SK-N-SH (cell line): ENCODE measurements around the gene ITGBL1. TPM values are rescaled to one million over a fixed set of nuclear protein-coding genes. Genes with fewer than 3 reads are reported as not detected.

Experiments
- CTCF ChIA-PET: fragments of 300-600, 350-600 bp; formaldehyde crosslinking; extraction: SDS; loops from one replicate; lab custom pipeline; 2021; lab: Yijun Ruan, JAX
- POLR2A ChIA-PET: fragments of 350-600 bp; sonication (Branson Sonifier 250); formaldehyde crosslinking; extraction: SDS; loops from one replicate; lab custom pipeline; 2020; ENCODE audit warnings: antibody characterized with exemption, inconsistent platforms; lab: Yijun Ruan, JAX
- DNase-seq: peaks from one replicate; pipeline ENCODE4 v3.0.0; 2012
- H2AFZ ChIP-seq: fragments of 200-600 bp; sonication (generic); 2 replicates; pipeline ENCODE4 v1.8.1; 2016; ENCODE audit warnings: antibody characterized with exemption, mild to moderate bottlenecking, low read depth
- H3F3A ChIP-seq: fragments of 200-600 bp; sonication (generic); replicated peaks from 2 replicates; pipeline ENCODE3; 2016; ENCODE audit warnings: antibody characterized with exemption, mild to moderate bottlenecking; ENCODE audit not compliant: insufficient read depth
- H3K27ac ChIP-seq, 2 experiments: fragments of 200-500 bp in 1 of 2; fragments of 200-600 bp in 1 of 2; sonication (Bioruptor generic) in 1 of 2; sonication (generic), shearing (Covaris generic) in 1 of 2; 2 replicates each; pipeline versions ENCODE4 v1.5.1 to v1.6.1; 2014 to 2016; ENCODE audit warnings: low read depth in 2 of 2, inconsistent platforms in 1 of 2, low read length in 1 of 2, mild to moderate bottlenecking in 1 of 2, mixed read lengths in 1 of 2
- H3K27me3 ChIP-seq: fragments of 200-600 bp; sonication (generic), shearing (Covaris generic); 2 replicates; pipeline ENCODE4 v1.6.1; 2016; ENCODE audit warnings: mixed run types; ENCODE audit not compliant: insufficient read depth
- H3K36me3 ChIP-seq, 2 experiments: fragments of 200-500 bp in 1 of 2; fragments of 200-600 bp in 1 of 2; sonication (Bioruptor generic) in 1 of 2; sonication (generic) in 1 of 2; replicated peaks in 1 of 2; 2 replicates each; pipeline versions ENCODE3 to v1.5.1; 2014 to 2016; ENCODE audit warnings: low read length in 1 of 2, mild to moderate bottlenecking in 1 of 2; ENCODE audit not compliant: insufficient read depth in 2 of 2, control insufficient read depth in 1 of 2
- H3K4me1 ChIP-seq, 2 experiments: fragments of 200-500 bp in 1 of 2; fragments of 200-600 bp in 1 of 2; sonication (Bioruptor generic) in 1 of 2; sonication (generic), shearing (Covaris generic) in 1 of 2; 2 replicates each; pipeline versions ENCODE4 v1.5.1 to v1.6.1; 2014 to 2016; ENCODE audit warnings: low read depth in 1 of 2, low read length in 1 of 2, mixed run types in 1 of 2; ENCODE audit not compliant: insufficient read depth in 2 of 2, control insufficient read depth in 1 of 2
- H3K4me2 ChIP-seq: fragments of 200-600 bp; sonication (generic), shearing (Covaris generic); 2 replicates; pipeline ENCODE4 v1.6.1; 2017; ENCODE audit warnings: mixed run types
- H3K4me3 ChIP-seq, 2 experiments: fragments of 200-500 bp in 1 of 2; fragments of 200-600 bp in 1 of 2; sonication (Bioruptor generic) in 1 of 2; sonication (generic), shearing (Covaris generic) in 1 of 2; 2 replicates each; pipeline versions ENCODE4 v1.5.1 to v1.8.1; 2014 to 2016; ENCODE audit warnings: low read depth in 2 of 2, inconsistent platforms in 1 of 2, low read length in 1 of 2, mild to moderate bottlenecking in 1 of 2, mixed read lengths in 1 of 2, moderate library complexity in 1 of 2
- H3K79me2 ChIP-seq: fragments of 200-600 bp; sonication (generic); 2 replicates; pipeline ENCODE4 v1.8.1; 2017; ENCODE audit warnings: mild to moderate bottlenecking; ENCODE audit not compliant: insufficient read depth
- H3K9ac ChIP-seq: fragments of 200-600 bp; sonication (generic); 2 replicates; pipeline ENCODE4 v1.6.1; 2017; ENCODE audit warnings: mixed run types
- H3K9me2 ChIP-seq: fragments of 200-600 bp; sonication (generic); 2 replicates; pipeline ENCODE4 v1.6.1; 2017; ENCODE audit warnings: mixed run types
- H3K9me3 ChIP-seq: fragments of 200-600 bp; sonication (generic); 2 replicates; pipeline ENCODE4 v1.6.1; 2017; ENCODE audit warnings: mixed run types, mild to moderate bottlenecking, moderate library complexity
- H4K20me1 ChIP-seq: fragments of 200-600 bp; sonication (generic); 2 replicates; pipeline ENCODE4 v1.6.1; 2017; ENCODE audit warnings: mild to moderate bottlenecking, mixed run types; ENCODE audit not compliant: insufficient read depth
- EP300 ChIP-seq, 2 experiments: IDR thresholded peaks; 2 replicates each; pipeline versions ENCODE4 v1.4.0 to v1.6.1; 2012; ENCODE audit warnings: borderline replicate concordance in 1 of 2, low read depth in 1 of 2, low read length in 1 of 2
- EZH2phosphoT487 ChIP-seq: fragments of 200-600 bp; sonication (generic); IDR thresholded peaks from 2 replicates; pipeline ENCODE4 v1.6.1; 2017; ENCODE audit warnings: low read depth, mixed run types, mild to moderate bottlenecking, antibody characterized with exemption, moderate library complexity, borderline replicate concordance
- GATA2 ChIP-seq: sonication (generic); formaldehyde crosslinking; IDR thresholded peaks from 2 replicates; pipeline ENCODE4 v1.5.0; 2020; ENCODE audit warnings: mild to moderate bottlenecking, missing genetic modification reagents
- JUND ChIP-seq: IDR thresholded peaks from 2 replicates; pipeline ENCODE4 v1.4.0; 2012
- MEF2A ChIP-seq: IDR thresholded peaks from 2 replicates; pipeline ENCODE4 v1.4.0; 2012; ENCODE audit warnings: low read depth, borderline replicate concordance
- NFIC ChIP-seq: IDR thresholded peaks from 2 replicates; pipeline ENCODE4 v1.4.0; 2012; ENCODE audit warnings: borderline replicate concordance
- POLR2AphosphoS5 ChIP-seq: IDR thresholded peaks from 2 replicates; pipeline ENCODE4 v1.6.1; 2012; ENCODE audit warnings: low read depth, low read length
- RAD21 ChIP-seq: IDR thresholded peaks from 2 replicates; pipeline ENCODE4 v1.6.1; 2012; ENCODE audit warnings: mild to moderate bottlenecking, low read length
- RCOR1 ChIP-seq: fragments of 150-350 bp; IDR thresholded peaks from 2 replicates; pipeline ENCODE4 v1.6.1; 2017; ENCODE audit warnings: antibody characterized with exemption, low read length
- RFX5 ChIP-seq: IDR thresholded peaks from 2 replicates; pipeline ENCODE4 v1.6.1; 2012; ENCODE audit warnings: mild to moderate bottlenecking, improper control_type of control experiment, low read length
- RXRA ChIP-seq: IDR thresholded peaks from 2 replicates; pipeline ENCODE4 v1.4.0; 2012; ENCODE audit warnings: low read depth, mild to moderate bottlenecking, borderline replicate concordance
- SIN3A ChIP-seq: IDR thresholded peaks from 2 replicates; pipeline ENCODE4 v1.6.1; 2012; ENCODE audit warnings: low read depth, mild to moderate bottlenecking, low read length, moderate library complexity, borderline replicate concordance
- TAF1 ChIP-seq: IDR thresholded peaks from 2 replicates; pipeline ENCODE4 v1.6.1; 2012; ENCODE audit warnings: low read depth, mild to moderate bottlenecking, low read length, moderate library complexity, borderline replicate concordance
- WGBS: methylation state at CpG from one replicate; pipeline ENCODE4 v1.1.6; 2017; ENCODE audit warnings: low lambda C conversion rate; 5-methylcytosine and 5-hydroxymethylcytosine counted together
- polyA plus RNA-seq, 3 experiments: library from polyadenylated mRNA; depleted of rRNA; stranded (reverse); fragments of >200 nt; gene quantifications; 2 replicates each; pipeline ENCODE4 v1.2.3, GENCODE V29; 2012
- TF ChIP-seq, protein P1 (sequence below): IDR thresholded peaks from 2 replicates; pipeline ENCODE4 v1.4.0; 2012; ENCODE audit warnings: low read depth, borderline replicate concordance
- TF ChIP-seq, protein P2 (sequence below): fragments of 150-350 bp; IDR thresholded peaks from 2 replicates; pipeline ENCODE4 v1.6.1; 2016; ENCODE audit warnings: mild to moderate bottlenecking, low read depth, low read length
- TF ChIP-seq, protein P3 (sequence below): fragments of 200-600 bp; sonication (generic); IDR thresholded peaks from 2 replicates; pipeline ENCODE4 v1.6.1; 2017; ENCODE audit warnings: antibody characterized with exemption, mild to moderate bottlenecking, moderate library complexity
- TF ChIP-seq, protein P4 (sequence below): IDR thresholded peaks from 2 replicates; pipeline ENCODE4 v1.4.0; 2012; ENCODE audit warnings: low read depth, borderline replicate concordance

Gene ITGBL1
- polyA plus RNA-seq, 1 of the 3 experiments (the other 2 are of a cell fraction), result 78.7 TPM

DNA sequence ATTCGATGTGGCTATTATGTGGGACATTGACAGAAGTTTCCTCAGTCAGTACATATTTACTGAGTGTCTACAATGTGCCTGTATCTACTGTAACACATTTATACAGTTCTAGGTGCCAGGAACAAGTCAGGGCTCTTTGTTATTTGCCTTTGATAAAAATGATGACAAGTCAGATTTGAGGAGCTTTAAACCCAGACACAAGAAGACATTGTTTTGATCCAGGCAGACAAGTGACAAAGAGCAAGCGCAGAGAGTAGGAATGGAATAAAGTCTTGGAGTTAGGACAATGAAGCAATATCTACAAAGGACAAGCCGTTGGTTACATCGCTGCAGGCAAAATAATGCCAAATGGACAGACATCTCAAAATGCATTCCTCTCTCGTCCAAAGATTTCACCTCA lies 70.1 kb downstream of the ITGBL1 start:
- no peaks in the 10 kb centered on the region for H3K27me3 ChIP-seq
- no peaks in the 10 kb centered on the region for H4K20me1 ChIP-seq
- 93% methylated on average over 5 of the region's 5 CpGs for WGBS
- no peak overlapping the region for H3K4me3 ChIP-seq
- H3K9me2 ChIP-seq, result no peaks in the 10 kb centered on the region
- no peak overlapping the region for H2AFZ ChIP-seq
- peak overlapping the region; percentile 11 to 59; a peak in 1 of 4 replicates for H3K27ac ChIP-seq
- DNase-seq, result no peak
- CTCF ChIA-PET, result interaction anchor here (0.5 to 1.3 kb wide), 2 partner anchors 235 to 1931 kb away, joined by 3 to 6 read pairs; no protein-coding TSS in a partner anchor
- POLR2A ChIA-PET, result no interaction called here
- H3K36me3 ChIP-seq, result peaks cover 0 to 15% of the 10 kb centered on the region in 2 experiments
- H3K4me2 ChIP-seq, result no peak overlapping the region
- no peaks in the 10 kb centered on the region for H3K9me3 ChIP-seq
- peaks cover 82% of the 10 kb centered on the region for H3K79me2 ChIP-seq
- H3F3A ChIP-seq, result peaks cover 38% of the 10 kb centered on the region
- no peak overlapping the region for H3K9ac ChIP-seq
- peaks cover 9 to 31% of the 10 kb centered on the region in 2 experiments; a peak in 3 of 4 replicates for H3K4me1 ChIP-seq
- TF ChIP-seq RCOR1 (no peak), NFIC (no peak), TAF1 (no peak), JUND (no peak), GATA2 (CRISPR knock-in tag) (no peak), EP300 (IDR thresholded peaks at IDR 0.05; ENCODE audit: borderline replicate concordance in 1 of 2, low read depth in 1 of 2, low read length in 1 of 2) (no peak), RFX5 (no peak), POLR2AphosphoS5 (no peak), RXRA (no peak), EZH2phosphoT487 (no peak), SIN3A (no peak), MEF2A (no peak), RAD21 (no peak)
- TF ChIP-seq, protein P1, sequence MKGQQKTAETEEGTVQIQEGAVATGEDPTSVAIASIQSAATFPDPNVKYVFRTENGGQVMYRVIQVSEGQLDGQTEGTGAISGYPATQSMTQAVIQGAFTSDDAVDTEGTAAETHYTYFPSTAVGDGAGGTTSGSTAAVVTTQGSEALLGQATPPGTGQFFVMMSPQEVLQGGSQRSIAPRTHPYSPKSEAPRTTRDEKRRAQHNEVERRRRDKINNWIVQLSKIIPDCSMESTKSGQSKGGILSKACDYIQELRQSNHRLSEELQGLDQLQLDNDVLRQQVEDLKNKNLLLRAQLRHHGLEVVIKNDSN, result no peak
- TF ChIP-seq, protein P2, sequence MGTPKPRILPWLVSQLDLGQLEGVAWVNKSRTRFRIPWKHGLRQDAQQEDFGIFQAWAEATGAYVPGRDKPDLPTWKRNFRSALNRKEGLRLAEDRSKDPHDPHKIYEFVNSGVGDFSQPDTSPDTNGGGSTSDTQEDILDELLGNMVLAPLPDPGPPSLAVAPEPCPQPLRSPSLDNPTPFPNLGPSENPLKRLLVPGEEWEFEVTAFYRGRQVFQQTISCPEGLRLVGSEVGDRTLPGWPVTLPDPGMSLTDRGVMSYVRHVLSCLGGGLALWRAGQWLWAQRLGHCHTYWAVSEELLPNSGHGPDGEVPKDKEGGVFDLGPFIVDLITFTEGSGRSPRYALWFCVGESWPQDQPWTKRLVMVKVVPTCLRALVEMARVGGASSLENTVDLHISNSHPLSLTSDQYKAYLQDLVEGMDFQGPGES, result no peak
- TF ChIP-seq, protein P3, sequence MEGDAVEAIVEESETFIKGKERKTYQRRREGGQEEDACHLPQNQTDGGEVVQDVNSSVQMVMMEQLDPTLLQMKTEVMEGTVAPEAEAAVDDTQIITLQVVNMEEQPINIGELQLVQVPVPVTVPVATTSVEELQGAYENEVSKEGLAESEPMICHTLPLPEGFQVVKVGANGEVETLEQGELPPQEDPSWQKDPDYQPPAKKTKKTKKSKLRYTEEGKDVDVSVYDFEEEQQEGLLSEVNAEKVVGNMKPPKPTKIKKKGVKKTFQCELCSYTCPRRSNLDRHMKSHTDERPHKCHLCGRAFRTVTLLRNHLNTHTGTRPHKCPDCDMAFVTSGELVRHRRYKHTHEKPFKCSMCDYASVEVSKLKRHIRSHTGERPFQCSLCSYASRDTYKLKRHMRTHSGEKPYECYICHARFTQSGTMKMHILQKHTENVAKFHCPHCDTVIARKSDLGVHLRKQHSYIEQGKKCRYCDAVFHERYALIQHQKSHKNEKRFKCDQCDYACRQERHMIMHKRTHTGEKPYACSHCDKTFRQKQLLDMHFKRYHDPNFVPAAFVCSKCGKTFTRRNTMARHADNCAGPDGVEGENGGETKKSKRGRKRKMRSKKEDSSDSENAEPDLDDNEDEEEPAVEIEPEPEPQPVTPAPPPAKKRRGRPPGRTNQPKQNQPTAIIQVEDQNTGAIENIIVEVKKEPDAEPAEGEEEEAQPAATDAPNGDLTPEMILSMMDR, result no peak
- TF ChIP-seq, protein P4, sequence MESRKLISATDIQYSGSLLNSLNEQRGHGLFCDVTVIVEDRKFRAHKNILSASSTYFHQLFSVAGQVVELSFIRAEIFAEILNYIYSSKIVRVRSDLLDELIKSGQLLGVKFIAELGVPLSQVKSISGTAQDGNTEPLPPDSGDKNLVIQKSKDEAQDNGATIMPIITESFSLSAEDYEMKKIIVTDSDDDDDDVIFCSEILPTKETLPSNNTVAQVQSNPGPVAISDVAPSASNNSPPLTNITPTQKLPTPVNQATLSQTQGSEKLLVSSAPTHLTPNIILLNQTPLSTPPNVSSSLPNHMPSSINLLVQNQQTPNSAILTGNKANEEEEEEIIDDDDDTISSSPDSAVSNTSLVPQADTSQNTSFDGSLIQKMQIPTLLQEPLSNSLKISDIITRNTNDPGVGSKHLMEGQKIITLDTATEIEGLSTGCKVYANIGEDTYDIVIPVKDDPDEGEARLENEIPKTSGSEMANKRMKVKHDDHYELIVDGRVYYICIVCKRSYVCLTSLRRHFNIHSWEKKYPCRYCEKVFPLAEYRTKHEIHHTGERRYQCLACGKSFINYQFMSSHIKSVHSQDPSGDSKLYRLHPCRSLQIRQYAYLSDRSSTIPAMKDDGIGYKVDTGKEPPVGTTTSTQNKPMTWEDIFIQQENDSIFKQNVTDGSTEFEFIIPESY, result no peak
